ENCODE data around the gene NSMCE4A.

The NSMCE4A gene

DNA sequence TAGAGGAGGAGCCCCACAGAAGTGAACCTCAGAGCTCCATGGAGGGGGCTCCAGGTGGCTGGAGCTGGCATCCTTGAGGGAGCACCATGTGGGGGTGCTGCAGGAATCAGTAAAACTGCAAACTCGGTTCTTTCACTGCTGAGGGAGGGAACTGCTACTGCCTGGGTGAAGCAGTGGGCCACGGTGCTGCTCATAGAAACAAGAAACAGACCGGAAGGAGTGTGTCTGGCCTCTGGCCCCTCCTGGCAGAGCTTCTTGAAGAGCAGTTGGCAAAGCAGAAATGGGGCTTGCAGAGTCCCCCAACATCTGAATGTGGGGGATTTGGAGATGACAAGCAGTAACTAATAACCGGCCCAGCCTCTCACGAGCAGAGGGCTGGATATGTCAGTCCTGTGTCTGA, 37.7 kb upstream of the NSMCE4A start:
- Histone ChIP-seq H3K36me3 (ENCODE audit: control insufficient read depth, insufficient read depth, low read length) (no peaks in the 10 kb centered on the region), H3K27me3 (replicated peaks; ENCODE audit: control insufficient read depth, insufficient read depth, low read length) (no peaks in the 10 kb centered on the region; the same call in 1 of the 2 replicates), H3K4me3 (replicated peaks; ENCODE audit: low read depth, low read length) (no peak overlapping the region)
- DNase-seq (ENCODE audit: extremely low read depth, insufficient read length), result no peak
- no peak for TF ChIP-seq CTCF (IDR thresholded peaks at IDR 0.05; ENCODE audit: insufficient read depth, low read length, poor library complexity, severe bottlenecking)

DNA sequence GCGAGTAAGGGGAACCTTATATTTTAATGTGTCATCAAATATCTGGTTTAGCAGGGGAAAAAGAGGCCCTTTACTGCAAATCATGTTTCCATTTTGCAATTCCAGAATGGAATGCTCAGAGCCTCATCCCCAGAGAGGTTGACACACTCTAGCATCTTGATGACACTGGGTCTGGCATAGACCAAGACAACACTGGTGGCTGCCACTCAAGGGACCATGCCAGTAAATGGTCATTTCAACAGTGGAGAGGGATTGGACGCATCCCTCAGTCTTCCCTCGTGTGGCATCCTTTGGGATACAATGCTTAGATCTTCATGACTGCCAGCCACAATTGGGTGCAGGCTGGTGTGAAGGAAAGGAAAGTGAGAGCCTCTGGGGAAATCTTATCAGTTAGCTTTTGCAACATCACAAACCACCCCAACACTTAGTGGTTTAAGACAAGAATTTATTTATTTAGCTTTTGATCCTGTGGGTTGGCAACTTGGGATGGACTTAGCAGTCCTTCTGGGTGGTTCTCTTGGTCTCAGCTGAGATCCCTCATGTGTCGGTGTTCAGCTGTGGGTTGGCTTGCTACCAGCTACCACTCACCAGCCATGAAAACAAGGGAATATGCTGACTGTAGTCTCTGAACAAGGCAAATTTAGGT, 35.5 kb upstream of the NSMCE4A start:
- no peak overlapping the region for H3K4me3 ChIP-seq (replicated peaks; ENCODE audit: low read depth, low read length)
- H3K36me3 ChIP-seq (ENCODE audit: control insufficient read depth, insufficient read depth, low read length), result no peaks in the 10 kb centered on the region
- H3K27me3 ChIP-seq (replicated peaks; ENCODE audit: control insufficient read depth, insufficient read depth, low read length), result no peaks in the 10 kb centered on the region; the same call in 1 of the 2 replicates
- no peak for TF ChIP-seq CTCF (IDR thresholded peaks at IDR 0.05; ENCODE audit: insufficient read depth, low read length, poor library complexity, severe bottlenecking)
- DNase-seq (ENCODE audit: extremely low read depth, insufficient read length), result no peak

DNA sequence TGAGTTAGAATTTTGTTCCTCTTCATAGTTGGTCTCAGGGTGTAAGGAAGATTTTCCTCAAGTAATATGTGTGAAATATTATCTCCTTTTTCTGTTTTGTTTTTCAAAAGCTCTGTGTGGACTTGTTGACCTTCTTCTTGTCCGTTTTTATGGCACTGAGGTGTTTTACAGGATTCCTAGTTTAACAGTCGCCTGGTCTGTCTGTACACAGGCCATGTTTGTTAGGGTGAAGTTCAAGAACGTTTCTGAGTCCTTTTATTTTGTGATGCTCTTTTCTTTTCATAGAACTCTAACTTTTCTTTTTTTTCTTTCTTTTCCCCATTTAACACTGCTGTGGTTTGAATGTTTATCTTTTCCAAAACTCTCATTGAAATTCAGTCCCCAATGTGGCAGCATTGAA, 32.4 kb upstream of the NSMCE4A start:
- no peak overlapping the region for H3K4me3 ChIP-seq (replicated peaks; ENCODE audit: low read depth, low read length)
- no peak for TF ChIP-seq CTCF (IDR thresholded peaks at IDR 0.05; ENCODE audit: insufficient read depth, low read length, poor library complexity, severe bottlenecking)
- DNase-seq (ENCODE audit: extremely low read depth, insufficient read length), result no peak
- H3K36me3 ChIP-seq (ENCODE audit: control insufficient read depth, insufficient read depth, low read length), result no peaks in the 10 kb centered on the region
- no peaks in the 10 kb centered on the region for H3K27me3 ChIP-seq (replicated peaks; ENCODE audit: control insufficient read depth, insufficient read depth, low read length)

DNA sequence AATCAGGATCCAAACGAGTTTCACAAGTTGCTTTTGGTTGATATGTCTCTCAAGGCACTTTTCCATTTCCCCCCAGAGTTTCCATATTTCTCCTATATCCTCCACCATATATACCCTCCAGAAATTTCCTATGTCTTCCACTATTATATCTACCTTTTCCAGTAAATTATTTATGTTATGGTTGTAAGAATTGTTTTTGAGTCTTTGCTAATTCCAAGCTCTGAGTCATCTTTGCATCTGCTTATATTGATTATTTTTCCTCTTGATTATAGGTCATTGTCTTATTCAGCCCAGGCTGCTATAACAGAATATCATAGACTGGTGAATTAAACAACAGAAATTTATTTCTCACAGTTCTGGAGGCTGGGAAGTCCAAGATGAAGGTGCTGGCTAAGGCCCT, 26.7 kb upstream of the NSMCE4A start:
- TF ChIP-seq CTCF (IDR thresholded peaks at IDR 0.05; ENCODE audit: insufficient read depth, low read length, poor library complexity, severe bottlenecking), result no peak
- DNase-seq (ENCODE audit: extremely low read depth, insufficient read length), result no peak
- no peaks in the 10 kb centered on the region; the same call in 1 of the 2 replicates for H3K27me3 ChIP-seq (replicated peaks; ENCODE audit: control insufficient read depth, insufficient read depth, low read length)
- H3K36me3 ChIP-seq (ENCODE audit: control insufficient read depth, insufficient read depth, low read length), result no peaks in the 10 kb centered on the region
- H3K4me3 ChIP-seq (replicated peaks; ENCODE audit: low read depth, low read length), result no peak overlapping the region

DNA sequence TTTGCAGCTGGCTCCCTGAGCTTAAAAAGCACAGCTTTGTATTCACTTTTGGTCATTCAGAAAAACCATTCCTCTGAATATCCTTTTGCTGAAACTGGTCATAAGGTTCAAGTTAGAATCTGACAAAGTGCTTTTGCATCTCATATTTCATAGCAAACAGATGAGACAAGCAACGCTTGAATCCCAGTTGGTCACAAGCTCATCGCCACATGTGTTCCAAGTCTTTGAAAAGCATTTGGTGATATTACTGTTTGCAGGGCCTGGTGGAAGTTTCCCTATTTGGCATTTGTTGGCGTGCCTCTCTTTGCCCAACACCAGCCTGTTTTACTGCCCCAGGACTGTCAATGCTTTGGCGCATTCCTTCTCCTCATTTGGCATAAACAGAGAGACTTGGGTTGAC, 24.3 kb upstream of the NSMCE4A start:
- no peak for TF ChIP-seq CTCF (IDR thresholded peaks at IDR 0.05; ENCODE audit: insufficient read depth, low read length, poor library complexity, severe bottlenecking)
- H3K36me3 ChIP-seq (ENCODE audit: control insufficient read depth, insufficient read depth, low read length), result no peaks in the 10 kb centered on the region
- H3K27me3 ChIP-seq (replicated peaks; ENCODE audit: control insufficient read depth, insufficient read depth, low read length), result no peaks in the 10 kb centered on the region; the same call in 1 of the 2 replicates
- H3K4me3 ChIP-seq (replicated peaks; ENCODE audit: low read depth, low read length), result no peak overlapping the region
- DNase-seq (ENCODE audit: extremely low read depth, insufficient read length), result no peak

DNA sequence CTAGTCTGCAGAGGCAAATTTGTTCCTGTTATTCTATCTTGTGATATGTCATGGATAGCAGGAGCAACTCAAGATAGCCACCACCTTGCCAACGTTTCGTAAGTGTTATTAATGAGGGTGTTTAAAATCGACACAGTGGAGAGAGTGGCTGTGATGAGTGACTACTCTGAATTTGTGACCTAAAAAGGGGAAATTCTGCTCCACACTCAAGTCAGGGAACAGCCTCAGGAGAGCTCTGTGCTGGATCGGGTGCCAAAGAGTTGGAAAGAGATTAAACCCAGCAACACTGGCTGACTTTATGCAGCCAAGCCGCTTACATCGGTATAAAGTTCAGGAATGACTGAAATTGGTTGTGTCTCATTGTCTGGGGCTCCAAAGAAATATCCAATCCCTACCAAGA, 23.4 kb upstream of the NSMCE4A start:
- no peaks in the 10 kb centered on the region for H3K36me3 ChIP-seq (ENCODE audit: control insufficient read depth, insufficient read depth, low read length)
- no peak for DNase-seq (ENCODE audit: extremely low read depth, insufficient read length)
- H3K4me3 ChIP-seq (replicated peaks; ENCODE audit: low read depth, low read length), result no peak overlapping the region
- TF ChIP-seq CTCF (IDR thresholded peaks at IDR 0.05; ENCODE audit: insufficient read depth, low read length, poor library complexity, severe bottlenecking), result no peak
- no peaks in the 10 kb centered on the region; the same call in 1 of the 2 replicates for H3K27me3 ChIP-seq (replicated peaks; ENCODE audit: control insufficient read depth, insufficient read depth, low read length)
